IMR-90 (cell line): ENCODE data around the gene CTPS2. TPM values are rescaled to one million over a fixed set of nuclear protein-coding genes. Genes with fewer than 3 reads are reported as not detected.

Experiments used
- ATAC-seq: fragments of 200-7000 bp; cut with Tn5 transposase; 2 replicates; pipeline ENCODE4 v1.9.1; 2020; ENCODE audit warnings: low read depth, mild to moderate bottlenecking, moderate library complexity
- BruUV-seq: library from RNA; stranded (reverse); fragments of 400-500 nt; replicated peaks from 2 replicates; lab custom pipeline; 2021; lab: Mats Ljungman, UMichigan
- CTCF ChIA-PET: fragments of 300-600 bp; formaldehyde crosslinking; extraction: SDS; loops from one replicate; lab custom pipeline; 2021; ENCODE audit warnings: antibody characterized with exemption; lab: Yijun Ruan, JAX
- POLR2A ChIA-PET: fragments of 300-600 bp; sonication (Branson Sonifier 250); formaldehyde crosslinking; loops from one replicate; lab custom pipeline; 2022; ENCODE audit warnings: antibody characterized with exemption; ENCODE audit not compliant: unreplicated experiment; lab: Charles Lee
- DNase-seq: peaks from one replicate; pipeline ENCODE4 v3.0.0; 2013
- H2AFZ ChIP-seq: replicated peaks from 2 replicates; pipeline ENCODE3; 2013; ENCODE audit warnings: low read length, mild to moderate bottlenecking; ENCODE audit not compliant: poor library complexity
- H2AK5ac ChIP-seq: 2 replicates; pipeline ENCODE4 v1.6.1; 2013; ENCODE audit warnings: low read depth, low read length, inconsistent platforms
- H2AK9ac ChIP-seq: replicated peaks from 2 replicates; pipeline ENCODE3; 2013; ENCODE audit warnings: mild to moderate bottlenecking, low read depth, low read length, moderate library complexity; ENCODE audit not compliant: poor library complexity
- H2BK120ac ChIP-seq: 2 replicates; pipeline ENCODE4 v1.6.1; 2013; ENCODE audit warnings: low read depth, low read length, inconsistent platforms
- H2BK15ac ChIP-seq: 3 replicates; pipeline ENCODE4 v1.6.1; 2013; ENCODE audit warnings: low read depth, low read length, inconsistent platforms
- H2BK20ac ChIP-seq: 2 replicates; pipeline ENCODE4 v1.6.1; 2013; ENCODE audit warnings: low read depth, mild to moderate bottlenecking, inconsistent platforms, low read length, moderate library complexity
- H2BK5ac ChIP-seq: 2 replicates; pipeline ENCODE4 v1.6.1; 2013; ENCODE audit warnings: mild to moderate bottlenecking, low read depth, low read length, inconsistent platforms; ENCODE audit not compliant: poor library complexity, severe bottlenecking
- H3K14ac ChIP-seq: replicated peaks from 2 replicates; pipeline ENCODE4 v1.6.1; 2013; ENCODE audit warnings: low read depth, low read length, inconsistent platforms
- H3K18ac ChIP-seq: 2 replicates; pipeline ENCODE4 v1.6.1; 2013; ENCODE audit warnings: low read depth, low read length, control low read depth
- H3K23ac ChIP-seq: 2 replicates; pipeline ENCODE4 v1.6.1; 2013; ENCODE audit warnings: low read depth, low read length, inconsistent platforms
- H3K27ac ChIP-seq: 2 replicates; pipeline ENCODE4 v1.5.1; 2013; ENCODE audit warnings: mild to moderate bottlenecking, control low read depth, low read length; ENCODE audit not compliant: insufficient read depth
- H3K27me3 ChIP-seq: 2 replicates; pipeline ENCODE4 v1.6.1; 2013; ENCODE audit warnings: low read length; ENCODE audit not compliant: control insufficient read depth, insufficient read depth
- H3K36me3 ChIP-seq: 2 replicates; pipeline ENCODE4 v1.6.1; 2013; ENCODE audit warnings: low read length, mixed read lengths; ENCODE audit not compliant: control insufficient read depth, insufficient read depth
- H3K4ac ChIP-seq: 2 replicates; pipeline ENCODE4 v1.6.1; 2013; ENCODE audit warnings: low read depth, low read length, inconsistent platforms
- H3K4me1 ChIP-seq: 2 replicates; pipeline ENCODE4 v1.6.1; 2013; ENCODE audit warnings: low read length, mixed read lengths; ENCODE audit not compliant: control insufficient read depth, insufficient read depth
- H3K4me2 ChIP-seq: 2 replicates; pipeline ENCODE4 v1.6.1; 2013; ENCODE audit warnings: low read depth, mild to moderate bottlenecking, control low read depth, low read length, moderate library complexity
- H3K4me3 ChIP-seq: 2 replicates; pipeline ENCODE4 v1.5.1; 2013; ENCODE audit warnings: low read depth, mild to moderate bottlenecking, control low read depth, low read length, moderate library complexity; ENCODE audit not compliant: insufficient read depth
- H3K56ac ChIP-seq: 2 replicates; pipeline ENCODE4 v1.6.1; 2013; ENCODE audit warnings: low read length, inconsistent platforms; ENCODE audit not compliant: insufficient read depth; ENCODE audit errors: extremely low read depth
- H3K79me1 ChIP-seq, 2 experiments: 2 replicates each; pipeline ENCODE4 v1.6.1; 2013; ENCODE audit warnings: low read length in 2 of 2, inconsistent platforms in 1 of 2, low read depth in 1 of 2
- H3K9ac ChIP-seq: 2 replicates; pipeline ENCODE4 v1.6.1; 2013; ENCODE audit warnings: low read depth, low read length, control low read depth
- H3K9me1 ChIP-seq: 2 replicates; pipeline ENCODE4 v1.6.1; 2013; ENCODE audit warnings: low read length, inconsistent platforms; ENCODE audit not compliant: insufficient read depth
- H3K9me3 ChIP-seq: 2 replicates; pipeline ENCODE4 v1.6.1; 2013; ENCODE audit warnings: low read length; ENCODE audit not compliant: control insufficient read depth, insufficient read depth
- H4K20me1 ChIP-seq: 2 replicates; pipeline ENCODE4 v1.6.1; 2013; ENCODE audit warnings: low read length, inconsistent platforms; ENCODE audit not compliant: insufficient read depth
- H4K5ac ChIP-seq: 2 replicates; pipeline ENCODE4 v1.6.1; 2013; ENCODE audit warnings: mild to moderate bottlenecking, low read depth, low read length, control low read depth
- H4K8ac ChIP-seq, 2 experiments: 2 replicates each; pipeline ENCODE4 v1.6.1; 2013; ENCODE audit warnings: low read depth in 2 of 2, low read length in 2 of 2, control low read depth in 1 of 2, inconsistent platforms in 1 of 2
- H4K91ac ChIP-seq: 2 replicates; pipeline ENCODE4 v1.6.1; 2013; ENCODE audit warnings: low read depth, low read length, inconsistent platforms; ENCODE audit not compliant: insufficient read depth
- BHLHE40 ChIP-seq: fragments of 150-350 bp; IDR thresholded peaks from 2 replicates; pipeline ENCODE4 v1.6.1; 2016; ENCODE audit warnings: mild to moderate bottlenecking, low read depth, low read length
- CEBPB ChIP-seq: IDR thresholded peaks from 2 replicates; pipeline ENCODE4 v1.6.1; 2012; ENCODE audit warnings: low read depth, low read length, improper control_type of control experiment
- FOS ChIP-seq: fragments of 150-350 bp; IDR thresholded peaks from 2 replicates; pipeline ENCODE4 v1.6.1; 2016; ENCODE audit warnings: low read depth, low read length
- MAFK ChIP-seq: IDR thresholded peaks from 2 replicates; pipeline ENCODE4 v1.6.1; 2012; ENCODE audit warnings: low read depth, low read length, improper control_type of control experiment
- MAZ ChIP-seq: IDR thresholded peaks from 2 replicates; pipeline ENCODE4 v1.6.1; 2012; ENCODE audit warnings: low read depth, mild to moderate bottlenecking, low read length, improper control_type of control experiment, moderate library complexity, borderline replicate concordance
- MXI1 ChIP-seq: IDR thresholded peaks from 2 replicates; pipeline ENCODE4 v1.6.1; 2012; ENCODE audit warnings: low read depth, mild to moderate bottlenecking, low read length, moderate library complexity, borderline replicate concordance
- POLR2A ChIP-seq: IDR thresholded peaks from 2 replicates; pipeline ENCODE4 v1.6.1; 2012; ENCODE audit warnings: mild to moderate bottlenecking, low read depth, low read length
- RAD21 ChIP-seq: IDR thresholded peaks from 2 replicates; pipeline ENCODE4 v1.6.1; 2012; ENCODE audit warnings: low read length, improper control_type of control experiment
- RCOR1 ChIP-seq: IDR thresholded peaks from 2 replicates; pipeline ENCODE4 v1.6.1; 2012; ENCODE audit warnings: mild to moderate bottlenecking, low read length, improper control_type of control experiment; ENCODE audit not compliant: insufficient replicate concordance
- RFX5 ChIP-seq: IDR thresholded peaks from 2 replicates; pipeline ENCODE4 v1.8.0; 2012; ENCODE audit warnings: low read depth, mild to moderate bottlenecking, low read length, moderate library complexity
- SMC3 ChIP-seq: fragments of 150-350 bp; IDR thresholded peaks from 2 replicates; pipeline ENCODE4 v1.6.1; 2016; ENCODE audit warnings: low read depth, mild to moderate bottlenecking, antibody characterized with exemption, low read length, moderate library complexity
- WGBS, 2 experiments: methylation state at CpG; one replicate each; pipeline versions ENCODE4 v1.1.5 to v1.1.7; 2013; ENCODE audit warnings: missing lambda C conversion rate in 2 of 2; ENCODE audit not compliant: insufficient read length in 1 of 2; ENCODE audit errors: extremely low coverage in 2 of 2; 5-methylcytosine and 5-hydroxymethylcytosine counted together
- dilution Hi-C: fragments of 300-500 bp; cut with HindIII; formaldehyde crosslinking; loops from one replicate; pipeline ENCODE4 v1.14.3; 2018; ENCODE audit warnings: low sequenced_read_pairs; ENCODE audit not compliant: unreplicated experiment
- in situ Hi-C: fragments of 300-500 bp; cut with MboI; formaldehyde crosslinking; loops from 3 replicates; pipeline ENCODE4 v1.14.3; 2019; ENCODE audit warnings: low sequenced_read_pairs, inconsistent platforms, mixed read lengths
- intact Hi-C: fragments of 100-400 bp; cut with micrococcal nuclease; formaldehyde crosslinking; loops from 2 replicates; pipeline ENCODE4 v1.10.0; 2022
- polyA plus RNA-seq, 3 experiments: library from polyadenylated mRNA; depleted of rRNA; stranded (reverse); fragments of >200 nt; gene quantifications; 2 replicates each; pipeline ENCODE4 v1.2.3, GENCODE V29; 2012; ENCODE audit warnings: low replicate concordance in 1 of 3
- total RNA-seq: library from RNA; depleted of rRNA; stranded (reverse); fragments of >200 nt; gene quantifications from 2 replicates; pipeline ENCODE4 v1.2.3, GENCODE V29; 2012
- TF ChIP-seq, protein P1 (sequence below): fragments of 150-350 bp; IDR thresholded peaks from 2 replicates; pipeline ENCODE4 v1.6.1; 2017; ENCODE audit warnings: mild to moderate bottlenecking, antibody characterized with exemption, low read length, low read depth
- TF ChIP-seq, protein P2 (sequence below): fragments of 150-350 bp; IDR thresholded peaks from 2 replicates; pipeline ENCODE4 v1.6.1; 2016; ENCODE audit warnings: low read depth, mild to moderate bottlenecking, low read length, moderate library complexity, borderline replicate concordance
- TF ChIP-seq, protein P3 (sequence below): conservative IDR thresholded peaks from 2 replicates; pipeline ENCODE4 v1.5.1; 2012; ENCODE audit warnings: mild to moderate bottlenecking, low read depth, low read length, improper control_type of control experiment

CTPS2 gene
- total and polyA plus RNA-seq, 2 of the 4 experiments (the other 2 are of a cell fraction) = 6.0 to 13.1 TPM

DNA sequence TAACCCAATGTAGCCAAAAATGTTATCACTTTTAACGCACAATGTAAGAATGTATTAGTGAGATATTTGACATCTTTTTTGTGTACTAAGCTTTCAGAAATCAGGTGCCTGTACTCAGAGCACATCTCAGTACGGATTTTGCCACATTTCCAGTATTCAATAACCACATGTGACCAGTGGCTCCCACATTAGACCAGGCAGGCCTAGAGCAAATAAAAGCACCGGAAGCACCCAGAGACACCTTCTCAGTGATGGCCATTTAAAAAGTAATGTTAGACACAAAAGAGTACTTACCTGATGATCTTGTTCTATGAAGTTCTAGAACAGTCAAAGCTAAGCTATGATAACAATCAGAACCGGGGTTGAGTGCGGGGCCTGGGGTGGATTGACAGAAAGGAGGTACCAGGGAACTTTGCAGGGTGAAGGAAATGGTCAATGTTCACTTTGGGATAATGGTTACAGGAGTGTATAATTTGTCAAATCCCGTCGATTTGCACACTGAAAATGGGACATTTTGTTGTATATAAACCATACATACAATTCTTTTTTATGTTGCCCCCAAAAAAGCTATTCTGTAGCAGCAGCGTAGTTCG lies 1.2 kb downstream of the CTPS2 start:
- Histone ChIP-seq H2AFZ (peak overlapping the region; percentile 98), H3K27me3 (peaks cover 6% of the 10 kb centered on the region; the same call in 1 of the 2 replicates), H2AK9ac (no peak overlapping the region), H4K91ac (no peak overlapping the region), H2BK15ac (no peak overlapping the region), H4K5ac (peak overlapping the region; percentile 42; the same call in 1 of the 2 replicates), H3K4me3 (peak overlapping the region; percentile 86), H2BK120ac (no peak overlapping the region), H2BK20ac (no peak overlapping the region), H3K23ac (peak overlapping the region; percentile 10; the same call in 1 of the 2 replicates), H3K4ac (no peak overlapping the region), H3K9ac (peak overlapping the region; percentile 63), H3K4me1 (no peaks in the 10 kb centered on the region; the same call in 1 of the 2 replicates), H2BK5ac (no peak overlapping the region), H3K9me1 (no peaks in the 10 kb centered on the region), H3K56ac (peak overlapping the region; percentile 24; the same call in 1 of the 2 replicates), H4K8ac (peak overlapping the region; percentile 20 to 51; a peak in 2 of 4 replicates), H3K14ac (peak overlapping the region; percentile 43; the same call in 1 of the 2 replicates), H3K36me3 (no peaks in the 10 kb centered on the region), H3K18ac (no peak overlapping the region), H4K20me1 (no peaks in the 10 kb centered on the region), H3K79me1 (peaks cover 2 to 11% of the 10 kb centered on the region in 2 experiments; a peak in 2 of 4 replicates), H3K9me3 (no peaks in the 10 kb centered on the region), H3K4me2 (peak overlapping the region; percentile 91), H2AK5ac (no peak overlapping the region), H3K27ac (peak overlapping the region; percentile 23; the same call in 1 of the 2 replicates)
- in situ Hi-C loops (no loop called here), intact Hi-C loops (no loop called here), dilution Hi-C loops (no loop called here)
- WGBS, 2 experiments = no CpG with 5 or more reads among the region's 9 CpGs
- CTCF ChIA-PET = interaction anchor here (0.7 kb wide), 1 partner anchor 38 kb away, joined by 3 read pairs; no protein-coding TSS in a partner anchor
- ATAC-seq (no peak), DNase-seq (no peak)
- BruUV-seq = no TSS peak
- TF ChIP-seq MAFK (no peak), FOS (no peak), RAD21 (no peak), RCOR1 (no peak), BHLHE40 (no peak), MAZ (no peak), RFX5 (no peak), MXI1 (no peak), POLR2A (no peak), SMC3 (no peak), CEBPB (no peak)
- TF ChIP-seq, protein P1, sequence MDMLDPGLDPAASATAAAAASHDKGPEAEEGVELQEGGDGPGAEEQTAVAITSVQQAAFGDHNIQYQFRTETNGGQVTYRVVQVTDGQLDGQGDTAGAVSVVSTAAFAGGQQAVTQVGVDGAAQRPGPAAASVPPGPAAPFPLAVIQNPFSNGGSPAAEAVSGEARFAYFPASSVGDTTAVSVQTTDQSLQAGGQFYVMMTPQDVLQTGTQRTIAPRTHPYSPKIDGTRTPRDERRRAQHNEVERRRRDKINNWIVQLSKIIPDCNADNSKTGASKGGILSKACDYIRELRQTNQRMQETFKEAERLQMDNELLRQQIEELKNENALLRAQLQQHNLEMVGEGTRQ = no peak
- TF ChIP-seq, protein P2, sequence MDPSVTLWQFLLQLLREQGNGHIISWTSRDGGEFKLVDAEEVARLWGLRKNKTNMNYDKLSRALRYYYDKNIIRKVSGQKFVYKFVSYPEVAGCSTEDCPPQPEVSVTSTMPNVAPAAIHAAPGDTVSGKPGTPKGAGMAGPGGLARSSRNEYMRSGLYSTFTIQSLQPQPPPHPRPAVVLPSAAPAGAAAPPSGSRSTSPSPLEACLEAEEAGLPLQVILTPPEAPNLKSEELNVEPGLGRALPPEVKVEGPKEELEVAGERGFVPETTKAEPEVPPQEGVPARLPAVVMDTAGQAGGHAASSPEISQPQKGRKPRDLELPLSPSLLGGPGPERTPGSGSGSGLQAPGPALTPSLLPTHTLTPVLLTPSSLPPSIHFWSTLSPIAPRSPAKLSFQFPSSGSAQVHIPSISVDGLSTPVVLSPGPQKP = no peak
- TF ChIP-seq, protein P3, sequence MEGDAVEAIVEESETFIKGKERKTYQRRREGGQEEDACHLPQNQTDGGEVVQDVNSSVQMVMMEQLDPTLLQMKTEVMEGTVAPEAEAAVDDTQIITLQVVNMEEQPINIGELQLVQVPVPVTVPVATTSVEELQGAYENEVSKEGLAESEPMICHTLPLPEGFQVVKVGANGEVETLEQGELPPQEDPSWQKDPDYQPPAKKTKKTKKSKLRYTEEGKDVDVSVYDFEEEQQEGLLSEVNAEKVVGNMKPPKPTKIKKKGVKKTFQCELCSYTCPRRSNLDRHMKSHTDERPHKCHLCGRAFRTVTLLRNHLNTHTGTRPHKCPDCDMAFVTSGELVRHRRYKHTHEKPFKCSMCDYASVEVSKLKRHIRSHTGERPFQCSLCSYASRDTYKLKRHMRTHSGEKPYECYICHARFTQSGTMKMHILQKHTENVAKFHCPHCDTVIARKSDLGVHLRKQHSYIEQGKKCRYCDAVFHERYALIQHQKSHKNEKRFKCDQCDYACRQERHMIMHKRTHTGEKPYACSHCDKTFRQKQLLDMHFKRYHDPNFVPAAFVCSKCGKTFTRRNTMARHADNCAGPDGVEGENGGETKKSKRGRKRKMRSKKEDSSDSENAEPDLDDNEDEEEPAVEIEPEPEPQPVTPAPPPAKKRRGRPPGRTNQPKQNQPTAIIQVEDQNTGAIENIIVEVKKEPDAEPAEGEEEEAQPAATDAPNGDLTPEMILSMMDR = no peak
- POLR2A ChIA-PET = no interaction called here
